ENCODE measurements around the gene C3AR1.
"Not testable (repeated sequence)": the region's sequence is repeated elsewhere in the genome, so short reads cannot be mapped to it uniquely, and the experiment has no call there.

Gene C3AR1

GRCh38 chr12:8057306-8057705, 8.9 kb downstream of the C3AR1 start:
- no peak for DNase-seq

- DNase-seq, result no peak
Observed at GRCh38 chr12:8054816-8055215, 11.3 kb downstream of the C3AR1 start.

DNA sequence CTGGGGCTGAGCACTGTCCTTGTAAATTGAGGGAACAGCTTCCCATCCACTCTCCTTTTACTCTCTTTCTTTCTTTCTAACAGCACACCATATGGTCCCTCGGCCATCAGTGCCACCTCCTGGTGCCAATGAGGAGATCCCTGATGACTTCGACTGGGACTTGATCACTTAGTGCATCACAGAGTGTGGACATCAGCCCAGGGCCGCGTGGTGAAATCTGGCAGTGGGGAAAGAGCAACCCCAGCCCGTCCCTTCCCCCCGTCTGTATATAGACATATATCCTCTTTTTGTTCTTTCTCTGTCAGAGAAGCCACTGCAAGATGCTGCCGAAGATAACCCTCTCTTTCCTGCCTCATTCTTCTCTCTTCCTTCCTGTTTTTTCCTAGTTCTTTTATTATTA, 13.5 kb downstream of the C3AR1 start:
- DNase-seq, result no peak

- DNase-seq, result no peak
Observed at GRCh38 chr12:8050600-8051250, 15.4 kb downstream of the C3AR1 start.

DNA sequence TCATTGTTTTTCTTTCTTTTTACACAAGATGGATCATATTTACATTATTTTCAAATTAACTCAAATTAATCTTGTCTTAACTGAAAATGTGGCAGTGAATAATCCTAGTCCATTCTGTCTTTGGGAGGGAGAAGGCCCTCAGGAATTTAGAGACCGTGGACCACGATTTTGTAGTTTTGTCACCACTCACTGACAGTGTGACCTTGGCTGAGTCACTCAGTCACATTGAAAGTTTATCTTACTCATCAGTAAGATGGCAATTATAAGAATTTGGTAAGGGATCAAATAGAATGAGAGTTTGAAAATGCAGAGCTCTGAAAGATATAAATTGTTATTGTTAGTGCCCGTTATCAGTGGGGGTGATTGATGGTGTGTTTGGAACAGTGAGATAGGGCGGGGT, 17.3 kb downstream of the C3AR1 start:
- no peak for DNase-seq

DNA sequence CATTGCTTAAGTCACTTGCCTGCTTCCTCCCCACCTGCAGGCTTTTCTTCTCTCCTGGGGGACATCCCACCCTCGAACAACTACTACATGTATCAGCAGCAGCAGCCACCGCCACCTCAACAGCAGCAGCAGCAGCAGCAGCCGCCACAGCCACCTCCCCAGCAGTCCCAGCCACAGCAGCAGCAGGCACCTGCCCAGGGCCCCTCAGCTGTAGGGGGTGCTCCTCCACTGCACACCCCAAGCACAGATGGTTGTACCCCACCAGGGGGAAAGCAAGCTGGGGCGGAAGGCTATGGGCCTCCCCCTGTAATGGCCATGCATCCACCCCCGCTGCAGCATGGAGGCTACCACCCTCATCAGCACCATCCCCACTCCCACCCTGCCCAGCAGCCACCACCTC, 18.3 kb downstream of the C3AR1 start:
- no peak for DNase-seq

DNA sequence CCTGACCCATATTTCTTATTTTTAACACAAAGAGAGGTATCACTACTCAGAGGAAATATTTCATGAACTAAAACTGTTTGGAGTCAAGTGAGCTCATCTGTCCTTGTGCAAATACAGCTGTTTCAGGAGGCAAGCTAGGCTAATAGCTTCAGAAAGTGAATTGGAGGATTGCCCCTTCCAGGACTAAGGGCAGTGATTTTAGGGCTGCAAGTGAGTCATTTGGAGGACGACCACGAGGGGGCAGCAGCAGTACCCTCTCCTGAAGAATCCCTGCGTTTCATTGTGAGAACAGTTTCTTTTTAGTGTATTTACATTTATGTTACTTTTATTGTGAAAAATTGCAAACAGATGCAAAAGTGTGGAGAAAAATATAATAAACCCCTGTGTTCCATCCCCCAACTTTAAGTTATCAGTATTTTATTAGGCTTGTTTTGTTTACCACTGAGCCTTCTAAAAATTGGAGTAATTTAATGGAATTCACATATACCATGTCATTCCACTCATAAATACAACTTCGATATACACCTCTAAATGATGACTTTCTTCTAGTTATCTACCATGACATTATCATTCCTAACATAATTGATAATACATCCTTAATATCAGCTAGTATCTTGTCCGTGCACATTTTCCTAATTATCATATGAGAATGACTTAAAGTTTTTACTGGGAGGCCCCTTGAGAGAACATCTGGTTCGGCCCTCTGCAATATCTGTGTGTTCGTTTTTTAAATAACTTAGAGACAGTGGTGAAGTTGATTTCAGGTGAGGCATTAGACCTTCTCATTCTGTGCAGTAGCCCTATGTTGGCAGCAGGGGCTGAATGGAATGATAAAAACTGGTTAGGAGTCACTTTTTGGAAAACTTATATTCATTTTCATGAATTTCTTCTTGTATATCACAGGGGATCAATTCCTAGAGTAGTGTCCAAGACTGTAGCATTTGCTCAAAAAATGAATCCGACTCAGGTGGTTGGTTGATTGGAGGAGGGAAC, 19.9 kb downstream of the C3AR1 start:
- DNase-seq, result peak; percentile 84

GRCh38 chr12:8040791-8041190, 25.4 kb downstream of the C3AR1 start:
- DNase-seq, result no peak

DNA sequence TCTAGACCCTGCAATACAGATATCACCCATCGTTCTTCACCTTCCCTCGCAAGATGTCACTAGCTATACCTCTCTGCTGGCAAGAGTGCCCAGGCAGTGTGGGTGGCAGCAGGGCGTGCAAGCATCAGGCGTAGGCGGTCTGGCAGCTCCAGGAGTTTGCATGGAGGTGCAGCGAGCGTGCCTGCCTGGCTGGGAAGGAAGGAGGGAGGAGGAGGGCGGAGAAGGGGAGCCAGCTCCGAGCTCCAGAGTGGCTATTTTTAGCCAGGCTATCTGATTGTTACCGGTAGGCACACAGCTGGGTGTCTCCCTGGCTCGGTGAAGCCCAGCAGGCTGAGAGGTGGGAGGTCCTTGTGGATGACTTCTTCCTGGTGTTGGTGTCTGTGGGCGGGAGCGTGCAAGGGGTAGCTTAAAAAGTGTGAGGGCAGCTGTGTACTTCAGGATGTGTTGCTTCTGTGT, 27.5 kb downstream of the C3AR1 start:
- DNase-seq, result peak; percentile 9

DNA sequence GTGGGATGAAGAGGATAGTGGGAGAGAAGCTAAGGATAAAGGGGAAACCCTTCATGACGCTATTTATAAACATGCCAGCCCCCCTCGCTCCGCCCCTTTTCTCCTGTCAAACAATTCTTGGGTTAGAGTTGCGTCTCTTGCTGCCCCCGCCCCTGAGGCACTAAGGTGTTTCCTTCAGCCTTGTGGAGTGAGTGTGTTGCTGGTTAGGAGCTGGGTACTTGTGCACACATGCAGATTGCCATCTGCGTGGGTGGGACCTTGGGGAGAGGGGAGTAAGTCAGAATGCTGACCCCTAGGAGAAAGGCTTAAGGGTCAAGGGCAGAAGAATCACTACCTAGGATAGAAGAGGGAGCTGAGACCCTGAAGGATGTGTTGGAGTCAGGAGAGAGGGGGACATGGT, 28.2 kb downstream of the C3AR1 start:
- DNase-seq, result no peak

GRCh38 chr12:8037046-8037663, 29.0 kb downstream of the C3AR1 start:
- DNase-seq, result no peak

DNA sequence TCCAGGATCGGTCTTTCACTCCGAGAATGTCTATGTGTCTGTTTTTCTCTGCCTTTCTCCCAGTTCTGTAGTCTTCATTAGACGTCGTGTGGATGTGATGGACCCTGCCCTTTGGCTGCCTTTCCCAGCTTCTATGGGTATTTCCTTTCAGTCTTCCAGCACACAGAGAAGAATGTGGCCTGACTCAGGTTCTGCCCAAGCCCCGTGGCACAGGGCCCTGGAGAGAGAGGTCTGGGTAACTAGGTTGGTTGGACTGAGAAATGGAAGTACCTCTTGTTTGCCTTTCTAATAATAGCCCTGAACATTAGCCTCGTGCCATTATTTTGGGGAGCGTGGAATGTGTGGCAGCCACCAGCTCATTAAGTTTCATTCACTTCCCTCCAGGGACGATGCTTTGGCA, 29.8 kb downstream of the C3AR1 start:
- no peak for DNase-seq

DNA sequence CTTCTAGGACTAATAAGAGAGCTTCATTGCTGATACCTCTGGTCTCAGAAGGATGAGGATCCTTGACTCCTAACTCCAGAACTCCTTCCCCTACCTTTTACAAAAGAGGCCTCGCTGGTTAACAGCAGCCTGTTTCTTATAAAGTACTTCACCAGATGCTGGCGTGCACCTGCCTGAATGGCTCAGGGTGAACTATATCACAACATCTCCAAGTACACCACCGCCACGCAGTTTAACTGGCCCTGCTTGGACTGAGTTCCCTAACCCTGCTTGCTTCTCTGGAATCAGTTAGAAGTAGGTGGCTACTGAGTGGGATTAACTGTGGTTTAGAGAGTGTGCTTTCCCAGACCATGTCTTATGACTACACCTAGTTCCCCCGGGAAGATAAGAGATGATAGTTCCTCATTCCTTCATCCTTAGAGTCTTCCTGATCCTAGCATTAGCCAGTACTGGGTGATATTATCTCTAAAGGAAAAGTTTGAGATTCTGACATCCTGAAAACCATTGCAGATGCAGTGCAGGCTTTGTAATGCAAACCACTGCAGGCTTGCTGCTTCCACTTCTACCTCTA, 30.6 kb downstream of the C3AR1 start:
- DNase-seq, result no peak

- no peak for DNase-seq
Observed at GRCh38 chr12:8034802-8035201, 31.4 kb downstream of the C3AR1 start.

DNA sequence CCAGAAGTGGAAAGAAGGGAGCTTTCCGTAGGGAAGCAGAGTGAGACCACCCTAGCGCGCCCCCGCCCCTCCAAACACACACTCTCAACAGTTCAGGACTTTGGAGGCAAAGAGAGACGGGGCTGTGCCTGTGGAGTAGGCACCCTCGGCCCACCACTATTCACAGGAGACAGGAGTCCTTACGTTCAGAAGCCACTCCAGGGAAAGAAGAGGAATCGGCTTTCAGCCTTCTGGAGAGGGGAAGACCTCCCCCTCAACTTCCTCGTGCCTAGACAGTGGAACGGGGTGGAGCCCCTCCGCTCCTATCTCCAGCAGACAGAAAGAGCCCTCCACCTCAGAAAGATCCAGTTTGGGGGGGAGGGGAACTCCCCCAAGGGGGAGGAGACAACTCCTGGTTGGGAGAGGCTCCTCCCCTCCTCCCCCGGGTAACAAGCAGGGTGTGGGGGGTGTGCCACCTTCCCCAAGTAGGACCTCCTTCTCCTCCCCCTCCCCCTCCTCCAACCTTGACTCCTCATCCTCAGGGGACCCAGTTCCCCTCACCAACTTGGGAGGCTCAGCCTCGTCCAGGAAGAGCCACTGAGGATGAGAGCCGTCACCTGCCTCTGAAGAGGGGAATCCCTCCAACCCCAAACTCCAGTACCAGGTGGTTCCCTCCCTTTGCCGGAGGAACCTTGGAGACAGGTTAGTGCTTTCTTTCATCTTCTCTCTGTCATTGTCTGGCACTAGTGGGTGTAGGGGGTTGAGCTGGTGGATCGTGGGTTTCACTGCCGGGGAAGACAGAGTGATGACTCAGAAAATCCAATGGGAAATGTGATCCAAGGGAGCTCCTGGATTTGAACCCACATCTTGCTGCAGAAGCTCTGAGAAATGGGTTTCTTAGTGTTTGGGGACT, 32.8 kb downstream of the C3AR1 start:
- DNase-seq, result peak; percentile 44

DNA sequence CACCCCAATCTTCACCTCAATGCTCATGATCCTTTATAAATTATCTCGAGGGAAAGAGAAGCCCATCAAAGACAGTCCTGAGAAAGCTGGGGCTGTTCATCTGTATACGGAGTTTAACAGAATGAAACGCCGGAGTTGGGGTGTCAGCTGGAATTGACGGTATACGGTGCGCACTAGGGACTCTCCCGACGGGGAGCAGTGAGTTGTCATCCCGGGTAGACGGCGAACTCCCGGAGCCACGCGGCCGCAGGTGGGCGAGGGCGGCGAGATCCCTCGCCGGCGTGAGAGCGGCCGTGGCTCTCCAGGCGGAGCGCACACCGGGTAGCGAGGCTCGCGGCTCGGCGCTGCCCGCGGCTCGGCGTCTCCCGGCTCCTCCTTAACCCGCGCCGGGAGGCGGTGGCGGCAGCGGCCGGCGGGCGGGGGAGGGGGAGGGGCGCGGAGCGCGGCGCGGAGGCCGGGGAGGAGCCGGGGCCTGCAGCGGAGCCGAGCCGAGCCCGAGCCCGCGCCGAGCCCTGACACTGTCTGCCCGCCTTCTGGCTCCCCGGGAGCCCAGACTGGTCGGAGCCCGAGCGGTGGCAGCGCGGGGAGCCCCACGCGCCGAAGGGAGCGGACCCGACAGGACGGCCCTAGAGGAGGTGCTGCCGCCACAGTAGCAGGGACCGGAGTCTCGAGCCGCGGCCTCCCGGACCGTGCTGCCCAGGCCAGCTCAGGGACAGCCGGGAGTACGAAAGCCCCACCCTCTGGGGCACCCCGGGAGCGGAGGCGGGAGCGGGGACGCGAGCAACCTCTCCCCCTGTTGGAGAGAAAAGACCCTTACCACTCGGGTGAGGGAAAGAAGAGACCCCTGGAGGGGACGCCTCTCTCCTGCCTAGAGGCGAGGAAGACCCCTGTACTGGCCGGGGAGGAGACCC, 33.7 kb downstream of the C3AR1 start, which contains the start of gene FOXJ2:
TSS of gene FOXJ2 (plus strand) at position 475 of the 911 bp plus-strand sequence. CDS start 7,117 bp downstream, outside the sequence.
- peak; percentile 74 for DNase-seq

DNA sequence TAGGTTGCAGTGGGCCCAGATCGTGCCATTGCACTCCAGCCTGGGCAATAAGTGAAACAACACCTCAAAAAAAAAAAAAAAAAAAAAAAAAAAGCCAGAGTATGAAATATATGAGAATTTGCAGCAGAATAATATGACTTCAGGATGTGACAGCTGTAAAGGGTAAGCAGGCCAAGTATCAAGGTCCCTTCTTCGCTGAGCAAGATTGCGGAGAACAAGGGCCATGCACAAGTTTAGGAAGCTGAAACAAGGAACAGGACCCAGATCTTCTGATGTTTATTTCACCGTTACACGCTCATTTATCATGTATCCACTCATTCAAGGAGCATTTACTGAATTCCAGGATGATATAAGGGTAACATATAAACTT, 34.3 kb downstream of the C3AR1 start:
- DNase-seq, result no peak

DNA sequence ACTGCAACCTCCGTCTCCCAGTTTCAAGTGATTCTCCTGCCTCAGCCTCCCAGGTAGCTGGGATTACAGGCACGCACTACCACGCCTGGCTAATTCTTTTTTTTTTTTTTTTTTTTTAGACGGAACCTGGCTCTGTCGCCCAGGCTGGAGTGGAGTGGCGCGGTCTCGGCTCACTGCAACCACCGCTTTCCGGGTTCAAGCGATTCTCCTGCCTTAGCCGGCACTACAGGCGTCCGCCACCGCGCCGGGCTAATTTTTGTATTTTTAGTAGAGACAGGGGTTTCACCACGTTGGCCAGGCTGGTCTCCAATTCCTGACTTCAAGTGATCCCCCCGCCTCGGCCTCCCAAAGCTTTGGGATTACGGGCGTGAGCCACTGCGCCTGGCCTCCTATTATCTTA, 35.1 kb downstream of the C3AR1 start:
- not testable (repeated sequence) for DNase-seq

- DNase-seq, result no peak
Observed at GRCh38 chr12:8030189-8030588, 36.0 kb downstream of the C3AR1 start.

DNA sequence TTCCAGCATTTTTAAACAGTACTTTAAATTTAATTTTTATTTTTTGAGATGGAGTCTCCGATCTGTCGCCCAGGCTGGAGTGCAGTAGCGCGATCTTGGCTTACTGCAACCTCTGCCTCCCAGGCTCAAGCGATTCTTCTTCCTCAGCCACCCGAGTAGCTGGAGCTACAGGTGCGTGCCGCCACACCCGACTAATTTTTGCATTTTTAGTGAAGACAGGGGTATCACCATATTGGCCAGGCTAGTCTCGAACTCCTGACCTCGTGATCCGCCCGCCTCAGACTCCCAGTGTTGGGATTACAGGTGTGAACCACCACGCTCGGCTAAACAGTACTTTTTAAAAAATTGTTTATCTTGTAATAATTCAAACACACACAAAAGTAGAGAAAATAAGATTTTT, 37.9 kb downstream of the C3AR1 start:
- no peak for DNase-seq

DNA sequence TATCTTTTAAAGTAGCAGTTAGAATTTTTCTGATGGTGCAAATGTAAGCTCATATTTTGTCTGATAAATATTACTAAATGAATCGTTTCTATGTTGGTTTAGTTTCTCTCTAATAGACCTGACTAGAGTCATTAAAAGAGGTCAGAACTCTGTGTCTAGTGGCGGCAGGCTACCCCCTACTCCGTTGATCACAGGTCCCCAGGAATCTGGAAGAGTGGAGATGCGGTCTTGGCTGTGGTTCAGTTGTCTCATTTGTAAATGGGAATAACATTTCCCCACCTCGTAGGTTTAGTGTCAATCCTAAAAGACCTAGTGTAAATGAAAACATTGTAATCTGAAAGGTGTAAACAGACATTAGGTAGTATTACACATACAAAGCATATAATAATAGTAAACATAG, 38.3 kb downstream of the C3AR1 start:
- no peak for DNase-seq

Data from T-helper 9 cell (primary cell).